ENCODE data around the gene MED23.

Gene MED23

GRCh38 chr6:131588643-131589042 is 39.4 kb downstream of the MED23 start:
- no peak overlapping the region for H3K4me3 ChIP-seq (ENCODE audit: low read length)
- H3K9ac ChIP-seq (ENCODE audit: low read length), result no peak overlapping the region
- no peaks in the 10 kb centered on the region for H3F3A ChIP-seq (ENCODE audit: insufficient read depth, low read length)
- H3K9me3 ChIP-seq (replicated peaks; ENCODE audit: insufficient read depth, low read length), result no peaks in the 10 kb centered on the region
- no peak overlapping the region for H2AFZ ChIP-seq (ENCODE audit: low read length)
- DNase-seq, result no peak
- H3K9me2 ChIP-seq (replicated peaks; ENCODE audit: insufficient read depth, low read length), result no peaks in the 10 kb centered on the region
- no peaks in the 10 kb centered on the region for H3K79me2 ChIP-seq (ENCODE audit: low read length)
- no peak overlapping the region for H3K4me2 ChIP-seq (ENCODE audit: low read depth, low read length)
- no peak overlapping the region for H3K27ac ChIP-seq (ENCODE audit: low read length)
- H3K4me1 ChIP-seq (ENCODE audit: low read length), result no peaks in the 10 kb centered on the region
- no peak for TF ChIP-seq EZH2phosphoT487 (IDR thresholded peaks at IDR 0.05; ENCODE audit: low read length)
- no peak for TF ChIP-seq EZH2 (optimal IDR thresholded peaks at IDR 0.05; ENCODE audit: low read depth, low read length)
- TF ChIP-seq CTCF (IDR thresholded peaks at IDR 0.05; ENCODE audit: low read length), result no peak
- no peaks in the 10 kb centered on the region for H3K27me3 ChIP-seq (replicated peaks; ENCODE audit: insufficient read depth, low read length)
- peaks cover 11% of the 10 kb centered on the region; the same call in 1 of the 2 replicates for H3K36me3 ChIP-seq (replicated peaks; ENCODE audit: insufficient read depth, low read length)
- H4K20me1 ChIP-seq (ENCODE audit: insufficient read depth, low read length), result no peaks in the 10 kb centered on the region

GRCh38 chr6:131587909-131588308 is 40.1 kb downstream of the MED23 start:
- Histone ChIP-seq H3K4me2 (ENCODE audit: low read depth, low read length) (no peak overlapping the region), H3K9ac (ENCODE audit: low read length) (no peak overlapping the region), H3F3A (ENCODE audit: insufficient read depth, low read length) (no peaks in the 10 kb centered on the region), H3K27ac (ENCODE audit: low read length) (no peak overlapping the region), H3K9me2 (replicated peaks; ENCODE audit: insufficient read depth, low read length) (no peaks in the 10 kb centered on the region), H3K27me3 (replicated peaks; ENCODE audit: insufficient read depth, low read length) (no peaks in the 10 kb centered on the region), H2AFZ (ENCODE audit: low read length) (no peak overlapping the region), H4K20me1 (ENCODE audit: insufficient read depth, low read length) (no peaks in the 10 kb centered on the region), H3K9me3 (replicated peaks; ENCODE audit: insufficient read depth, low read length) (no peaks in the 10 kb centered on the region), H3K4me1 (ENCODE audit: low read length) (no peaks in the 10 kb centered on the region), H3K36me3 (replicated peaks; ENCODE audit: insufficient read depth, low read length) (peaks cover 11% of the 10 kb centered on the region; the same call in 1 of the 2 replicates), H3K79me2 (ENCODE audit: low read length) (no peaks in the 10 kb centered on the region), H3K4me3 (ENCODE audit: low read length) (no peak overlapping the region)
- DNase-seq, result no peak
- TF ChIP-seq EZH2phosphoT487 (IDR thresholded peaks at IDR 0.05; ENCODE audit: low read length), result no peak
- TF ChIP-seq EZH2 (optimal IDR thresholded peaks at IDR 0.05; ENCODE audit: low read depth, low read length), result no peak
- TF ChIP-seq CTCF (IDR thresholded peaks at IDR 0.05; ENCODE audit: low read length), result no peak

- no peaks in the 10 kb centered on the region for H3F3A ChIP-seq (ENCODE audit: insufficient read depth, low read length)
- DNase-seq, result no peak
- no peak overlapping the region for H3K9ac ChIP-seq (ENCODE audit: low read length)
- no peak overlapping the region for H3K4me3 ChIP-seq (ENCODE audit: low read length)
- peaks cover 11% of the 10 kb centered on the region; the same call in 1 of the 2 replicates for H3K36me3 ChIP-seq (replicated peaks; ENCODE audit: insufficient read depth, low read length)
- no peaks in the 10 kb centered on the region for H3K79me2 ChIP-seq (ENCODE audit: low read length)
- no peaks in the 10 kb centered on the region for H3K4me1 ChIP-seq (ENCODE audit: low read length)
- no peak overlapping the region for H2AFZ ChIP-seq (ENCODE audit: low read length)
- TF ChIP-seq CTCF (IDR thresholded peaks at IDR 0.05; ENCODE audit: low read length) (no peak), EZH2phosphoT487 (IDR thresholded peaks at IDR 0.05; ENCODE audit: low read length) (no peak), EZH2 (optimal IDR thresholded peaks at IDR 0.05; ENCODE audit: low read depth, low read length) (no peak)
- no peaks in the 10 kb centered on the region for H3K9me2 ChIP-seq (replicated peaks; ENCODE audit: insufficient read depth, low read length)
- H3K27ac ChIP-seq (ENCODE audit: low read length), result no peak overlapping the region
- H3K9me3 ChIP-seq (replicated peaks; ENCODE audit: insufficient read depth, low read length), result no peaks in the 10 kb centered on the region
- H3K27me3 ChIP-seq (replicated peaks; ENCODE audit: insufficient read depth, low read length), result no peaks in the 10 kb centered on the region
- no peaks in the 10 kb centered on the region for H4K20me1 ChIP-seq (ENCODE audit: insufficient read depth, low read length)
- no peak overlapping the region for H3K4me2 ChIP-seq (ENCODE audit: low read depth, low read length)
Measured at GRCh38 chr6:131586543-131586942, 41.5 kb downstream of the MED23 start.
